Epithelial cell of proximal tubule (primary cell): Measurements from ENCODE around the gene NAT9. TPM values are rescaled to one million over a fixed set of nuclear protein-coding genes. Genes with fewer than 3 reads are reported as not detected.

Source experiments
- DNase-seq: peaks from one replicate; pipeline ENCODE4 v3.0.0-alpha.2; 2011; ENCODE audit warnings: low read depth
- H3K4me3 ChIP-seq: 2 replicates; pipeline ENCODE4 v1.5.1; 2011; ENCODE audit warnings: low read depth, mild to moderate bottlenecking, low read length
- CTCF ChIP-seq: conservative IDR thresholded peaks from 2 replicates; pipeline ENCODE4 v1.5.1; 2012; ENCODE audit warnings: low read depth, mild to moderate bottlenecking, low read length
- total RNA-seq: library from RNA; depleted of rRNA; stranded (reverse); fragments of >200 nt; gene quantifications from 2 replicates; pipeline ENCODE4 v1.2.3, GENCODE V29; 2015

The NAT9 gene
- total RNA-seq, 1 donor from 2014 or later: 24.5 TPM

- no peak for TF ChIP-seq CTCF
- no peak for DNase-seq
- no peak overlapping the region for H3K4me3 ChIP-seq
Observed at GRCh38 chr17:74803971-74804370, 27.8 kb upstream of the NAT9 start.

GRCh38 chr17:74803388-74803930, 27.3 kb upstream of the NAT9 start:
- TF ChIP-seq CTCF: no peak

GRCh38 chr17:74801896-74802295, 25.8 kb upstream of the NAT9 start:
- H3K4me3 ChIP-seq: no peak overlapping the region
- no peak for DNase-seq
- TF ChIP-seq CTCF: no peak

More at GRCh38 chr17:74803388-74803930, 27.3 kb upstream of the NAT9 start:
- H3K4me3 ChIP-seq: no peak overlapping the region
- DNase-seq: no peak

GRCh38 chr17:74800531-74800930, 24.4 kb upstream of the NAT9 start:
- H3K4me3 ChIP-seq: no peak overlapping the region
- no peak for DNase-seq
- no peak for TF ChIP-seq CTCF

- no peak for TF ChIP-seq CTCF
- no peak for DNase-seq
- H3K4me3 ChIP-seq: no peak overlapping the region
Observed at GRCh38 chr17:74799097-74799496, 23.0 kb upstream of the NAT9 start.

GRCh38 chr17:74798239-74798707, 22.1 kb upstream of the NAT9 start:
- no peak for TF ChIP-seq CTCF
- H3K4me3 ChIP-seq: no peak overlapping the region
- no peak for DNase-seq

- DNase-seq: no peak
- no peak for TF ChIP-seq CTCF
- no peak overlapping the region for H3K4me3 ChIP-seq
Observed at GRCh38 chr17:74797824-74798223, 21.7 kb upstream of the NAT9 start.
